GM19468 (cell line): ENCODE measurements around the gene XNDC1N.
"Not testable (repeated sequence)": the region's sequence is repeated elsewhere in the genome, so short reads cannot be mapped to it uniquely, and the experiment has no call there.

Experiments used
- ATAC-seq: cut with Tn5 transposase; IDR thresholded peaks from one replicate; pipeline ENCODE4 v1.9.1; 2021; ENCODE audit warnings: mild to moderate bottlenecking, moderate library complexity, moderate number of reproducible peaks; ENCODE audit not compliant: unreplicated experiment; ENCODE audit errors: extremely low read depth

Gene XNDC1N

DNA sequence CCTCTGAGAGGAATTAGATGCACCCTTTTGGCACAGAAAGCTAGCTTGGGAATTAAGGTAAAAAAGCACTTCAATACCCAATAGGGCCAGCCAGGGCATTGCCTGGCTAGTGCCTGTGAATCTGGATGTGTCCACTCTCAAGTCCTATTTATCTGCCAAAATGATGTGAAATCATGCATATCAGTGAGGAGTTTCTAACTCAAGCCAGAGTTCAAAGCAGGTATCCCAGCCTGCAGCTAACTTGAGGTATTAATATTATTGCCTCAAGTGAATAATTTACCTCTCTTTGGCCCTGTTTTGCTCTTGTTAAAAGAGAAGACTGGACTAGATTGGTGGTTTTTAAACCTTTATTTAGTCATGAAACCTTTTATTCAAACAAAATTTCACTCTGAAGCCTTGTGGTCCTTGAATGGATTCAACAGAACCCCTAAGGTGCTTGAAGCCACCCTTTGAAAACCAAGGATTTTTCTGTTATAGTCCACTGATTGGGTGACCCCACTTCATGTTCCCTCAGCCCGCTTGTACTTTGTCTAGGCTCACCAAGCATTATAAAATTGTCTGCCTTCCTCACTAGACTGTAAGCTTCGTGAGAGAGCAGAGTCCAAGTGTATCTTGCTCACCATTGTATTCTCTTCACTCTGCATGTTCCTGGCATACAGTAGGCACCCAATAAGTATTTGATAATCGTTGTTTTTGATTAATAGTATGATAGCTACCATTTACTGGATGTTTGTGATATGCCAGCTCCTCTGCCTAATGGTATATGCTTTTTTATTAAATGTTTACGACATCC is 4.9 kb upstream of the XNDC1N start:
- no peak for ATAC-seq

GRCh38 chr11:71931245-71931602 is 2.8 kb upstream of the XNDC1N start:
- no peak for ATAC-seq

- ATAC-seq: no peak
Observed at GRCh38 chr11:71930556-71931244, 2.3 kb upstream of the XNDC1N start.

DNA sequence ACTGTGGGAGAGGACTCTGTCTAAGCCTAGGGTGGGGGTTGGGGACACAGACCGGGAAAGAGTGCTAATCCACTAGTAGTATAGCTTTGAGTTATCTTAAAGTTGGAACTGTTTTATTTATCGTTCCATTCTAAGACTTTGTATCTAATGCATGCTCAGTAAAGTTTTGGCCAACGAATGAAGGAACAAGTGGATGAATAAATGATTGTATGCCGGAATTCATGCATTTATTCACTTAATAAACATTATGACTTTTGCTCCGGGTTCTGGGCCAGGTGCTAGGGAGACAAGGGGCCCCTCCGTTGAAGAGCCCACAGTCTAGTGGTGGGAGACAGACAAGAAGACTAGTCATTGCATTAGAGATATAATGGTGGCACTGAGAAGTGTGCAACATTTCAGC is 1.1 kb upstream of the XNDC1N start:
- ATAC-seq: no peak

GRCh38 chr11:71928737-71929443 is 496 bp upstream of the XNDC1N start, which contains the start of gene RNF121:
TSS of gene RNF121 (plus strand) at chr11:71929046. CDS start at chr11:71929062, 16 bp downstream.
- ATAC-seq: peak; percentile 44

- no peak for ATAC-seq
Observed at GRCh38 chr11:71917646-71918140, 10.7 kb downstream of the XNDC1N start.

DNA sequence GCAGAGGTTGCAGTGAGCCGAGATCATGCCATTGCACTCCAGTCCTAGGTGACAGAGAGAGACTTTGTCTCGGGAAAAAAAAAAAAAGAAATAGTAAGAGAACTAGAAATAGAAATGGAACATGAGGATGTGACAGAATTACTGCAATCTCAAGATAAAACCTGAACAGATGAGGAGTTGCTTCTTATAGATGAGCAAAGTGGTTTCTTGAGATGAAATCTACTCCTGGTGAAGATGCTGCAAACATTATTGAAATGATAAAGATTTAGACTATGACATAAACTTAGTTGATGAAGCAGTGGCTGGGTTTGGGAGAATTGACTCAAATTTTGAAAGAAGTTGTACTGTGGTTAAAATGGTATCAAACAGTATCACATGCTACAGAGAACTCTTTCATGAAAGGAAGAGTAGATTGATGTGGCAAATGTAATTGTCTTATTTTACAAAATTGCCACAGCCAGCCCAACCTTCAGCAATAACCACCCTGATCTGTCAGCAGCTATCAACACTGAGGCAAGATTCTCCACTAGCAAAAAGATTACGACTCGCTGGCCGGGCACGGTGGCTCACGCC is 13.7 kb downstream of the XNDC1N start:
- no peak for ATAC-seq

- no peak for ATAC-seq
Observed at GRCh38 chr11:71913756-71914526, 14.5 kb downstream of the XNDC1N start.

DNA sequence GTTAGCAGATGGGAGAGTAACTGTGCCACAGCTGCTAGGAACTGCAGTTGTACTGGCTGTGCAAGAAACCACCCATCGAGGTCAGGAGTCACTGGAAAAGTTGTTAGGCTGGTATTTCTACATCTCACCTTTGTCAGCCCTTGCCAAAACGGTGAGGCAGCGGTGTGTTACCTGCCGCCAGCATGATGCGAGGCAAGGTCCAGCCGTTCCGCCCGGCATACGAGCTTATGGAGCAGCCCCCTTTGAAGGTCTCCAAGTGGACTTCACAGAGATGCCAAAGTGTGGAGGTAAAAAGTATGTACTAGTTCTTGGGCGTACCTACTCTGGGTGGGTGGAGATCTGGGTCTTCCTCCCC is 16.4 kb downstream of the XNDC1N start:
- not testable (repeated sequence) for ATAC-seq

DNA sequence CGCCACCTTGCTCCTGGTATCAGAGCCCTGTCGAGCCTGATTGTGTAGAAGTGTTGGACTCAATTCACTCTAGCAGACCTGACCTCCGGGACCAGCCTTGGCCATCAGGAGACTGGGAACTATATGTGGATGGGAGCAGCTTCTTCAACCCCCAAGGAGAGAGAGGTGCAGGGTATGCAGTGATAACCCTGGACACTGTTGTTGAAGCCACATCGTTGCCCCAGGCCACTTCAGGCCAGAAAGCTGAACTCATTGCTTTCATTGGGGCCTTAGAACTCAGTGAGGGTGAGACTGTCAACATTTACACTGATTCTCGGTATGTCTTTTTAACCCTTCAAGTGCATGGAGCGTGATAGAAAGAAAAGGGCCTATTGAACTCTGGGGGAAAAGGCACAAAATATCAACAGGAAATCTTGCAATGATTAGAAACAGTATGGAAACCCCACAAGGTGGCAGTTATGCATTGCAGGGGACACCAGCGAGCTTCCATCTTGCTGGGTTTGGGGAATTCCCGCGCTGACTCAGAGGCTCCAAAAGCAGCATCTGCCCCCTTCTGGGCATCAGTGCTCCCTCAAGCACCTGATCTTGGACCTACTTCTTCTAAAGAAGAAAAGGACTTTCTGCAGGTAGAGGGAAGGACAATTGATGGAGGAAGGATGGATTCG is 16.9 kb downstream of the XNDC1N start:
- ATAC-seq: not testable (repeated sequence)

DNA sequence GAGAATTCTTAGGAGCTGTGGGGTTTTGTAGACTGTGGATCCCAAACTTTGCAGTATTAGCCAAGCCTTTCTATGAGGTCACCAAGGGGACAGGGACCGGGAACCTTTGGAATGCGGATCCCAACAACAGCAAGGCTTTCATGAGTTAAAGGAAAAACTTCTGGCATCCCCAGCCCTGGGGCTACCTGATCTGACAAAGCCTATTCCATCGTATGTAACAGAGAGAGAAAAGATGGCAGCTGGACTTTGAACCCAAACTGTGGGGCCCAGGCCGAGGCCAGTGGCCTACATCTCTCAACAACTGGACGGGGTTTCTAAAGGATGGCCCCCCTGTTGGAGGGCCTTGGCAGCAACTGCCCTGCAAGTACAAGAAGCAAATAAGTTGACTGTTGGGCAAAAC is 17.6 kb downstream of the XNDC1N start:
- not testable (repeated sequence) for ATAC-seq

DNA sequence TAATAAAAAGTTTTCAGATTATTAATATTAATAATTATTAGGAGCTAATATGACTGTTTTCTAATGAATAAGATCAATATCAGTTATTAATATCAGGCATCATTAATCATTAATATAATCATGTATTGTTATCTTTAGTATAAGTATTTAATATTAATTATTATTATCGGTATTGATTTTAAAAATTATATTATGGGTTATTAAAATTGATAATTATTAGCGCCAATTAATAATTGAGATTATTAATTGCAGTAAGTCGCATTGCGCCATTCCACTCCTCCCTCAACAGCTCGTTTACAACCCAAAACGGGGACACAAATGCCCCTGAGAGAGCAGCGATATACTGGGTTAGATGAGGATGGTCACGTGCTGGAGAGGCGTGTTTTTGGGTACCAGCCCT is 20.2 kb downstream of the XNDC1N start:
- no peak for ATAC-seq

DNA sequence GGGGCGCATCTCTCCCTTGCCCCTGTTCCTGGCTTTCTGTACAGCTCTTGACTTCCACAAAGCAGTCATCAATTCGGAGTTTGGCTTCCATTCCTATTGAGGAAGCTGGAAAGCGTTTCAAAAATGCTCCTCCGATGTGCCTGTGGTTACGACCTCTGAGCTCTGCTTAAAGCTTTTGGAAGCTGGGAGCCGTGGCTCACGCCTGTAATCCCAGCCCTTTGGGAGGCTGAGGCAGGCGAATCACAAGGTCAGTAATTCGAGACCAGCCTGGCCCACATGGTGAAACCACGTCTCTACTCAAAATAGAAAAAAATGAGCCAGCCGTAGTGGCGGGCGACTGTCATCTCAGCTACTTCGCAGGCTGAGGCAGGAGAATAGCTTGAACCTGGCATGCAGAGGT is 27.3 kb downstream of the XNDC1N start:
- ATAC-seq: not testable (repeated sequence)

- no peak for ATAC-seq
Observed at GRCh38 chr11:71895961-71896360, 32.4 kb downstream of the XNDC1N start.

DNA sequence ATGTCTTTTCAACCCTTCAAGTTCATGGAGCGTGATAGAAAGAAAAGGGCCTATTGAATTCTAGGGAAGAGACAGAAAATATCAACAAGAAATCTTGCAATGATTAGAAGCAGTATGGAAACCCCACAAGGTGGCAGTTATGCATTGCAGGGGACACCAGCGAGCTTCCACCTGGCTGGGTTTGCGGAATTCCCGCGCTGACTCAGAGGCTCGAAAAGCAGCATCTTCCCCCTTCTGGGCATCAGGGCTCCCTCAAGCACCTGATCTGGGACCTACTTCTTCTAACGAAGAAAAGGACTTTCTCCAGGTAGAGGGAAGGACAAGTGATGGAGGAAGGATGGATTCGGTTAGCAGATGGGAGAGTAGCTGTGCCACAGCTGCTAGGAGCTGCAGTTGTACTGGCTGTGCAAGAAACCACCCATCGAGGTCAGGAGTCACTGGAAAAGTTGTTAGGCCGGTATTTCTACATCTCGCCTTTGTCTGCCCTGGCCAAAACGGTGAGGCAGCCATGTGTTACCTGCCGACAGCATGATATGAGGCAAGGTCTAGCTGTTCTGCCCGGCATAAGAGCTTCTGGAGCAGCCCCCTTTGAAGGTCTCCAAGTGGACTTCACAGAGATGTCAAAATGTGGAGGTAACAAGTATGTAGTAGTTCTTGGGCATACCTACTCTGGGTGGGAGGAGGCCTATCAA is 39.1 kb downstream of the XNDC1N start:
- ATAC-seq: not testable (repeated sequence)

GRCh38 chr11:71888335-71889010 is 39.9 kb downstream of the XNDC1N start:
- not testable (repeated sequence) for ATAC-seq

- not testable (repeated sequence) for ATAC-seq
Observed at GRCh38 chr11:71885806-71886205, 42.6 kb downstream of the XNDC1N start.
